ENCODE results near the gene CCDC33.

CCDC33 gene

DNA sequence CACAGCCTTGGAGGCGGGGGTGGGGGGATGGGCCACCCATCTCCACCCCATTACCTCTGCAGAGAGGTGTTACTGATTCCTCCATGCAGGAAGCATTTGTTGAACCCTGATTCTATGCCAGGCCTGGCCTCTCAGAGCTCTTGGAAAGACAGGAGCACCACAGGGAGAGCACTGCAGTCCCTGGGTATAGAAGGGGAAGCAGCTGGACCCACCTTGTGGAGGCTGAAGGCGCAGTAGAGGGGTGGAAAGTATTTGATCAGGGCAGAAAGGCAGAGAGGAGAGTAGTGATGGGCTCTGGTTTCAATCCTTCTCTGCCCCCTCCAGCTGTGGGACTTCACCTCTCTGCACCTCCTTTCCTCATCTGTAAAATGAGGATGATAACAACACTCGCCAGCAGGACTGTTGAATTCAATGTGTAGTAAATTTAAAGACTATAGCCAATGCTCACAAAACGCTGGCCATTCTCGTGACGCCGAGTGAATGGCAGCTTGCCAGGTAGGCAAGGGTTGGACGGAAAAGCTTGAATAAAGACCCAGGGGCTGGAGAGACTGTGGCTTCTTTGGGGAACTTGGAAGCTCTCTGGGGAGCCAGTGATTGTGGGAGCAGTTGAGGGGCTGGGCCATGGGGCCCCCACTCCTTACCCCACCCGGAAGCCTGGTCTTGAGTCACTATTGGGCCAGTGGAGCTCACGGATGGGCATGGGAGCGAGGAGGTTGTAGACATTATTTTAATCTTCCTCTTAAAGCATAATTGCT is 8.0 kb upstream of the CCDC33 start (continued):
- no peak for TF ChIP-seq KLF9 (tag by site-specific recombination; IDR thresholded peaks at IDR 0.05; ENCODE audit: low read depth)
- no peak for TF ChIP-seq ZBTB11 (tag by site-specific recombination; conservative IDR thresholded peaks at IDR 0.05; ENCODE audit: low read depth)
- no peak for TF ChIP-seq ZNF280C (tag by site-specific recombination; IDR thresholded peaks at IDR 0.05)
- TF ChIP-seq OSR2 (tag by site-specific recombination; IDR thresholded peaks at IDR 0.05), result peak; percentile 52; the same call in 1 of the 2 replicates
- no peak for TF ChIP-seq ZNF600 (tag by site-specific recombination; IDR thresholded peaks at IDR 0.05)
- TF ChIP-seq ZNF677 (tag by site-specific recombination; IDR thresholded peaks at IDR 0.05), result no peak
- TF ChIP-seq ZNF274 (IDR thresholded peaks at IDR 0.05; ENCODE audit: low read length), result no peak
- TF ChIP-seq ZNF274 (tag by site-specific recombination; IDR thresholded peaks at IDR 0.05; ENCODE audit: borderline replicate concordance), result no peak
- peak; percentile 72 for TF ChIP-seq GLIS1 (tag by site-specific recombination; IDR thresholded peaks at IDR 0.05)
- TF ChIP-seq ZNF514 (tag by site-specific recombination; IDR thresholded peaks at IDR 0.05), result no peak
- no peak for TF ChIP-seq ZNF837 (tag by site-specific recombination; IDR thresholded peaks at IDR 0.05)
- TF ChIP-seq ZFP41 (tag by site-specific recombination; IDR thresholded peaks at IDR 0.05; ENCODE audit: borderline replicate concordance), result no peak
- TF ChIP-seq ZNF223 (tag by site-specific recombination; IDR thresholded peaks at IDR 0.05), result no peak

- H3K9me3 ChIP-seq (ENCODE audit: control insufficient read depth, insufficient read depth, low read depth, low read length), result no peaks in the 10 kb centered on the region
- H3K27ac ChIP-seq (ENCODE audit: extremely low read depth, low read depth, low read length), result peak overlapping the region; percentile 86
- no peaks in the 10 kb centered on the region for H3K36me3 ChIP-seq (ENCODE audit: control insufficient read depth in 2 of 2, insufficient read depth in 1 of 2, low read length in 2 of 2)
- ChIA-PET POLR2A (interaction anchor here (0.8 to 0.9 kb wide), 2 partner anchors 93 to 100 kb away, joined by 3 read pairs; no protein-coding TSS in a partner anchor), CTCF (interaction anchor here (1.2 to 1.4 kb wide), 2 partner anchors 79 to 84 kb away, joined by 3 to 5 read pairs; no protein-coding TSS in a partner anchor)
- H3K4me3 ChIP-seq (ENCODE audit: low read depth, low read length), result no peak overlapping the region
- peaks cover 19% of the 10 kb centered on the region for H3K4me1 ChIP-seq (ENCODE audit: control insufficient read depth, insufficient read depth, low read length)
- TF ChIP-seq ZBTB1 (tag by site-specific recombination; IDR thresholded peaks at IDR 0.05) (no peak), IKZF3 (tag by site-specific recombination; IDR thresholded peaks at IDR 0.05) (peak; percentile 72), ZNF335 (tag by site-specific recombination; conservative IDR thresholded peaks at IDR 0.05) (peak; percentile 97), ZBTB20 (tag by site-specific recombination; IDR thresholded peaks at IDR 0.05) (0 out of 2 replicates have a peak, but pooled peaks have one; percentile 11), REPIN1 (tag by site-specific recombination; IDR thresholded peaks at IDR 0.05; ENCODE audit: low read depth) (no peak), REST (tag by site-specific recombination; IDR thresholded peaks at IDR 0.05) (no peak), ZBTB11 (tag by site-specific recombination; conservative IDR thresholded peaks at IDR 0.05; ENCODE audit: low read depth) (peak; percentile 57)
- TF ChIP-seq, protein P1, sequence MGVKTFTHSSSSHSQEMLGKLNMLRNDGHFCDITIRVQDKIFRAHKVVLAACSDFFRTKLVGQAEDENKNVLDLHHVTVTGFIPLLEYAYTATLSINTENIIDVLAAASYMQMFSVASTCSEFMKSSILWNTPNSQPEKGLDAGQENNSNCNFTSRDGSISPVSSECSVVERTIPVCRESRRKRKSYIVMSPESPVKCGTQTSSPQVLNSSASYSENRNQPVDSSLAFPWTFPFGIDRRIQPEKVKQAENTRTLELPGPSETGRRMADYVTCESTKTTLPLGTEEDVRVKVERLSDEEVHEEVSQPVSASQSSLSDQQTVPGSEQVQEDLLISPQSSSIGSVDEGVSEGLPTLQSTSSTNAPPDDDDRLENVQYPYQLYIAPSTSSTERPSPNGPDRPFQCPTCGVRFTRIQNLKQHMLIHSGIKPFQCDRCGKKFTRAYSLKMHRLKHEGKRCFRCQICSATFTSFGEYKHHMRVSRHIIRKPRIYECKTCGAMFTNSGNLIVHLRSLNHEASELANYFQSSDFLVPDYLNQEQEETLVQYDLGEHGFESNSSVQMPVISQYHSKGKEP (tag by site-specific recombination; IDR thresholded peaks at IDR 0.05), result peak; percentile 86
- TF ChIP-seq, protein P2, sequence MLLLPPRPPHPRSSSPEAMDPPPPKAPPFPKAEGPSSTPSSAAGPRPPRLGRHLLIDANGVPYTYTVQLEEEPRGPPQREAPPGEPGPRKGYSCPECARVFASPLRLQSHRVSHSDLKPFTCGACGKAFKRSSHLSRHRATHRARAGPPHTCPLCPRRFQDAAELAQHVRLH (tag by site-specific recombination; IDR thresholded peaks at IDR 0.05), result no peak
These were observed 7.4 kb upstream of the CCDC33 start for GRCh38 chr15:74228723-74229081.
